Breast epithelium (tissue), 3 donors: Measurements from ENCODE around the gene FUT9.

Source experiments
- CTCF ChIP-seq, 3 donors: fragments of 450-650 bp; IDR thresholded peaks; one replicate each; pipeline ENCODE4 v1.5.1; 2016 to 2017; ENCODE audit warnings: antibody characterized with exemption in 3 of 3, mild to moderate bottlenecking in 3 of 3, moderate library complexity in 3 of 3
- POLR2A ChIP-seq: fragments of 450-650 bp; IDR thresholded peaks from one replicate; pipeline ENCODE4 v1.6.1; 2016; ENCODE audit warnings: antibody characterized with exemption, mild to moderate bottlenecking, moderate library complexity
- POLR2AphosphoS5 ChIP-seq, 3 donors: sonication (generic); formaldehyde crosslinking; IDR thresholded peaks; one replicate each; pipeline ENCODE4 v1.6.1; 2017; ENCODE audit warnings: antibody characterized with exemption in 3 of 3

- no peak for TF ChIP-seq CTCF (IDR thresholded peaks at IDR 0.05)
- no peak for TF ChIP-seq POLR2A
- no peak for TF ChIP-seq POLR2AphosphoS5 (IDR thresholded peaks at IDR 0.05)
Measured at GRCh38 chr6:96235927-96236326, 220.2 kb downstream of the FUT9 start.
